Retinal pigment epithelial cell (primary cell): ENCODE results near the gene MYH15.
"Not testable (repeated sequence)": the region's sequence is repeated elsewhere in the genome, so short reads cannot be mapped to it uniquely, and the experiment has no call there.

Experiments
- DNase-seq: peaks from one replicate; pipeline ENCODE4 v3.0.0-alpha.2; 2010; ENCODE audit warnings: low read depth
- H3K4me3 ChIP-seq: 2 replicates; pipeline ENCODE4 v1.5.1; 2011; ENCODE audit warnings: mild to moderate bottlenecking, low read length, control low read depth, moderate library complexity
- TF ChIP-seq, protein P1 (sequence below): conservative IDR thresholded peaks from 2 replicates; pipeline ENCODE4 v1.5.1; 2011; ENCODE audit warnings: low read depth, low read length, control low read depth, inconsistent platforms

MYH15 gene

DNA sequence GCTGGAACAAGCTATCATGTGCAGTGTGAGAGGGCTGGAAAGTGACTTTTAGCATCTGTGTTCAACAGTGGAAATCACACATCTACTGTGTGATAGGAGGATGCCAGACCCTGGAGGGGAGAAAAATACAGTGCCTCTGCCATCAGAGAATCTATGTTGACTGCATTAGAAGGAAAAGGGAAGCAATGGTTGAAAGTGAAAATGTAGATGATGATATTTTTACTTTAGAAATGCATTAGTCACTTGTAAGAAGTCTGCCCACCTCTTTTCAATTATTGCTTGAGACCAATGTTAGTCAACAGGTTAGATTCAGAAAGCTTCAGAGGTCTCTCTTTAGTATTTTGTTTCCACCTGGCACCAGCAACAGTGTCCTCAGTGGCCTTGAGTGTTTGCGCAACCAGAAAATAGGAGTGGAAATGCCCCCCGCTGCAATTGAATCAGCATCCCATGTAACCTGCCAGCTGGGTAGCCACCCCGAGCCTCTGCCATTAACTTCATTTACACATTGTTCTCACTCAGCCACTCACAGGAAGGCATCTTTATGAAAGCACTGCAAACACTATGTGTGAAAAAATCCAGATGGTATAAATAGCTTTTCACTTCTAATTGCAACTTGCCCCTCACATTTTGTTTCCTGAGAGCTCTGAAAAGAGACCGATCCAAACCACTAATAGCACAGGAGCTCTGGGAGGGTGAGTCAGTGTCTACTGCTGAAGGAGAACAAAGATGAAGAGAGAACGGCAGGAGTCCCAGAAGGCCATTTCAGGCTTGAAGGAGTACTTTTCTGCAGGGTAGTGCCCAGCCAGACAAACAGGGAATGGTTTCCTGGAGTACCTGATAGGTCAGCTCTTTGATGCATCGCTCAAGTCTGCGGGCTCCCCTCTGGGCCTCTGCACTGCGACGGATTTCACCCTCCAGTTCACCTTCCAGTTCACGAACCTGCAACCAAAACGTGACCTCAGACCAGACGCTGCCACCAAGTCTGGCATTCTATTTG, 122.0 kb downstream of the MYH15 start:
- DNase-seq = no peak
- no peak overlapping the region for H3K4me3 ChIP-seq
- TF ChIP-seq, protein P1, sequence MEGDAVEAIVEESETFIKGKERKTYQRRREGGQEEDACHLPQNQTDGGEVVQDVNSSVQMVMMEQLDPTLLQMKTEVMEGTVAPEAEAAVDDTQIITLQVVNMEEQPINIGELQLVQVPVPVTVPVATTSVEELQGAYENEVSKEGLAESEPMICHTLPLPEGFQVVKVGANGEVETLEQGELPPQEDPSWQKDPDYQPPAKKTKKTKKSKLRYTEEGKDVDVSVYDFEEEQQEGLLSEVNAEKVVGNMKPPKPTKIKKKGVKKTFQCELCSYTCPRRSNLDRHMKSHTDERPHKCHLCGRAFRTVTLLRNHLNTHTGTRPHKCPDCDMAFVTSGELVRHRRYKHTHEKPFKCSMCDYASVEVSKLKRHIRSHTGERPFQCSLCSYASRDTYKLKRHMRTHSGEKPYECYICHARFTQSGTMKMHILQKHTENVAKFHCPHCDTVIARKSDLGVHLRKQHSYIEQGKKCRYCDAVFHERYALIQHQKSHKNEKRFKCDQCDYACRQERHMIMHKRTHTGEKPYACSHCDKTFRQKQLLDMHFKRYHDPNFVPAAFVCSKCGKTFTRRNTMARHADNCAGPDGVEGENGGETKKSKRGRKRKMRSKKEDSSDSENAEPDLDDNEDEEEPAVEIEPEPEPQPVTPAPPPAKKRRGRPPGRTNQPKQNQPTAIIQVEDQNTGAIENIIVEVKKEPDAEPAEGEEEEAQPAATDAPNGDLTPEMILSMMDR = no peak

DNA sequence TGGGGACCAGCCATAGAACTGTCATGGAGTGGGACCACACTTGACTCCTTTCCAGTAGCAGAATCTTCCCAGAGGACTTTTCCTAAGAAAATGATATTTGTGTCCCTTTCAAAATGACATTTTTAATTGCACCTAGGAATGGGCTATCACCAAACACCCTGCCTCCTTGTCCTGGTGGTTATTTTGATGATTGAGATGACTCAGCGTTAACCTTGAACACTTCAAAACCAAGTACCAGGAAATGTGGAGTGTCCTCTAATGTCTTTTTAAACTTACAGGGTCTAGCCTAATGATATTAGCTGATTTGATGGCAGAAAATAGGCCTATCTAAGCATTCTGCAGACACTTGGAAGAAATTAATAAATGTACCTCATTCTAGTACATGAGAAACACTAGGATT, 123.3 kb downstream of the MYH15 start:
- H3K4me3 ChIP-seq = no peak overlapping the region
- no peak for DNase-seq
- TF ChIP-seq, protein P1 = no peak

DNA sequence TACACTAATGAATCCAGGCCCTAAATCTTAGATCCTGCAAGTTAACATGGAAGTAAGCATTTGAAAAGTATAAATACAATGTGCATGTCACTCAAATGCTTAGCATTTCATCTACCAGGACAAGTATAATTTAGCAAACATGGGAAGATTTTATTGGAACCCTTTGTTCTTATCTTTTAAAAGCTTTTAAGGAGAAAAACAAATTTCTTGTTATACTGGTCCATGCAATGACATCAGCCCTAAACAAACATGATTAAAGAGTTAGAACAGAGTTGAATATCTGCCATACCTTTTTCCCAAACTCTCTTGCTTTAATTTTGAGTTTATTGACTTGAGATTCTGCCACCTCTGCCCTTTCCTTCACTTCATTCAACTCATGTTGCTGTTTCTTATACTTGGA, 127.1 kb downstream of the MYH15 start:
- DNase-seq = no peak
- TF ChIP-seq, protein P1 = no peak
- H3K4me3 ChIP-seq = no peak overlapping the region

DNA sequence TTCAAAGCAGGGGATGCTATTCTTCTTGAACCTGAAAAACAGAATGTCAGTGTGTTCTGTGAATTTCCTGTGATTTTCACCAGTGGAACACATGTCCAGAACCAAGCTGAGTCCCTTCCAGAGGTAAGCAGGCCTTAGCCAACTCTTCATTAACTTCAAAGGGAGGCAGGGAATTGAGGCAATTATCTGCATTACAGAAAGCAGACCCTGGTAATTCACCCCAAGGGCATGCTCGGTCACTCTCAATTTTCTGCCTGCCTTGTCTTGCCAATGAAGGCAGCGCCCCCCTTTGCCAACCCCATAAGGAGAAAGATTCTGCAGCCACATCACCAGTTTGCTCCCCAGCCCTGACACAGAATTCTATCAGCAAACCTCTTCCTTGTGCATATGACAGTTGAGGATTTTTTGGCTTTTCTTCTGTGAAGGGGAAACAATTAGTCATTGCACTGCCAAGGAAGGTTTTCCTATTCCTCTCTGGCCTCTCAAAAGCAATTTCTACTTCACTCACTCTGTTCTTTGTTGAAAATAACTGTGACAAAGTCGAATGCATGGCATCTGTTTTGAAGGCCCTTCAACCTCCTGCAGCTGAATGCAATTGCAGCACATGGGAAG, 128.8 kb downstream of the MYH15 start:
- no peak overlapping the region for H3K4me3 ChIP-seq
- TF ChIP-seq, protein P1 = no peak
- no peak for DNase-seq

DNA sequence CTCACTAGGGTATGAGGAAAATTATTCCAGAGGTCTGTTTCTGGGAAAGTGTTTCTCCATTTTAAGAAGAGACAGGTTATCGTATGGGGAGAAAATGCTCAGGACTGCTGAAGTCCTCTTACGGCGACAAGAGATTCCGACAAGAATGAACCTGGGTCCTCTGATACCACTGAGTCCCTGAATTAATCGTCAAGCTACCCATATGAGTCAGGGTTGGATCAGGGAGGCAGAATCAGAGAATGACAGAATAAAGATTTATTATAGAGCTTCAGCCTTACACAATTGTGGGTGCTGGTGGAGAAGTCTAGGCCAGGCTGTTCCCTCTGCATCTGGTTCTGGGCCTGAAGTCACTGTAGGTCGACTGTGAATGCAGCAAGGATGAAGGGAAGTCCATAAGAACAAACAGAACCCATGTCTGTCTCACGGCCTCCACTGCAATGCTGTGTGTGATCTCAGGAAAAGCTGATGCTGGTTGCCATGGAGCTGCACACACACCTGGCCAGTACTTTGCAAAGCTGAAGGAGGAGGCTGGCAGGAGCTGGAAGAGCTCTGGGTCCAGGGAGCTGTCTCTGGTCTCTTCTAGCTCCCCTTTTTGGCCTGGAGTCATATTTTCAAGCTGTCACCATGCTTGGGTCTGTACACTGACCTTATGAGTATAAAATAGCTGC, 130.1 kb downstream of the MYH15 start:
- no peak for DNase-seq
- H3K4me3 ChIP-seq = no peak overlapping the region
- TF ChIP-seq, protein P1 = no peak

DNA sequence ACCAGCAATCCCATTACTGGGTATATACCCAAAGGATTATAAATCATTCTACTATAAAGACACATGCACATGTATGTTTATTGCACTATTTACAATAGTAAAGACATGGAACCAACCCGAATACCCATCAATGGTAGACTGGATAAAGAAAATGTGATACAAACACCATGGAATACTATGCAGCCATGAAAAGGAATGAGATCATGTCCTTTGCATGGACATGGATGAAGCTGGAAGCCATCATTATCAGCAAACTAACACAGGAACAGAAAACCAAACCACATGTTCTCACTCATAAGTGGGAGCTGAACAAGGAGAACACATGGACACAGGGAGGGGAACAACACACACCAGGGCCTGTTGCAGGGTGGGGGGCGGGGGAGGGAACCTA, 131.4 kb downstream of the MYH15 start:
- H3K4me3 ChIP-seq, DNase-seq: not testable (repeated sequence)

DNA sequence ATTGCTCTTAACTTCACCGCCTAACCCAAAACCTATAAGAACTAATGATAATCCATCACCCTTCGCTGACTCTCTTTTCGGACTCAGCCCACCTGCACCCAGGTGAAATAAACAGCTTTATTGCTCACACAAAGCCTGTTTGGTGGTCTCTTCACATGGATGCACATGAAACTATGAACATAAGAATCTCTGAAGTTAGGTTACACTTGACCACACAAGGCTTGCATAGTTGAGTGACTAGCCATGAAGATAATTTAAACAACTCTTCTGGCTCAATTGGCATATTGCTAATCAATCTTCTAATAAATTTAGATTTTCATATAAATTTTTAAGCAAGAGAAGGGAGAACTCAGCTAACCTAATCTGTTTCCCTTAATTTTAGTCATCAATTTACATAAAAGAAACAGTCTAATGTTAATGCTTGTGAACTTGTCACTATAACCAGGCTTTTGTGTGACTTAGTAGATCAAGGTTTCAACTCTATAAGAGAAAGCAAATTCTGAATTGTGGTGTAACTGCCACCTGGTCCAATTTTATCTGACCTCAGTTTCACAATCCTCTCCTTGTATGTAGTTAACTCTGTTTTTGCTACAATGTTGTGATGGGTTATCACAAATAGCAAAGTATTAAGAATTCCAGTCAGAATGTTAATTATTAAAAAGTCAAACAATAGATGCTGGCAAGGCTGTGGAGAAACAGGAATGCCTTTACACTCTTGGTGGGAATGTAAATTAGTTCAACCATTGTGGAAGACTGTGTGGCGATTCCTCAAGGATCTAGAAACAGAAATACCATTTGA, 132.0 kb downstream of the MYH15 start:
- TF ChIP-seq, protein P1 = no peak

More for the DNA sequence above, 132.0 kb downstream of the MYH15 start:
- no peak for DNase-seq
- H3K4me3 ChIP-seq = no peak overlapping the region
